Frontal cortex (tissue), 1 donor: ENCODE measurements around the gene SPIN1. TPM values are rescaled to one million over a fixed set of nuclear protein-coding genes. Genes with fewer than 3 reads are reported as not detected.

Experiments used
- total RNA-seq: library from RNA; depleted of rRNA; stranded (reverse); fragments of >200 nt; gene quantifications from one replicate; pipeline ENCODE4 v1.2.3, GENCODE V29; 2014

Gene SPIN1
- total RNA-seq, 1 donor from 2014 or later, result 351 TPM

Other genes starting within 250 kb of the SPIN1 start
- gene SPATA31C2, start 250.0 kb upstream of the SPIN1 start, total RNA-seq, result not detected
- 0.41 TPM for gene NXNL2, start 146.7 kb downstream of the SPIN1 start, total RNA-seq